Heart left ventricle (tissue), 13 donors: ENCODE data around the gene AFF3.

ENCODE experiments used
- CTCF ChIP-seq, 12 donors: fragments of 200-600 bp; sonication (generic) in 4 of 12; IDR thresholded peaks; one replicate each; pipeline versions ENCODE4 v1.5.0 to v1.8.0; 2018 to 2022; ENCODE audit warnings: antibody characterized with exemption in 12 of 12, mild to moderate bottlenecking in 5 of 12
- POLR2A ChIP-seq, 2 donors: fragments of 450-650 bp; IDR thresholded peaks; one replicate each; pipeline ENCODE4 v1.6.1; 2017; ENCODE audit warnings: antibody characterized with exemption in 2 of 2, mild to moderate bottlenecking in 2 of 2, moderate library complexity in 2 of 2
- donor health status: ischemic (EF 13 %, LVEDD 7.1; RV severe dilation, severe dysfunction).
- donor health status: DM: no; HTN: yes; CAD: no.
- donor health status: DM: no; HTN: no; CAD: no.
- donor health status: ischemic (EF 25% LVEDD 6.9; RV normal size, moderate dysfunction).
- donor health status: ischemic (EF 25% LVEDD 5.7; RV mildly dilated, moderate dysfunction).
- donor health status: ischemic (EF 35%, LVEDD 5.7; RV mildly dilated, moderate dysfunction).
- donor health status: nonischemic (EF 11% LVEDD 7.7; RV severe dilation, severe dysfunction).
- donor health status: DM: yes; HTN: yes; CAD: no.
- donor health status: PGD.
- donor health status: ischemic (EF 29% LVEDD 5.4; RV normal size, mild dysfunction).
- donor health status: nonischemic (EF 23%, LVEDD 6.1; RV moderate dilation, normal function).

GRCh38 chr2:99784946-99785345 is 357.4 kb downstream of the AFF3 start:
- no peak for TF ChIP-seq POLR2A (IDR thresholded peaks at IDR 0.05)
- TF ChIP-seq CTCF (IDR thresholded peaks at IDR 0.05), result no peak
